ENCODE results near the gene DCTN2. TPM values are rescaled to one million over a fixed set of nuclear protein-coding genes. Genes with fewer than 3 reads are reported as not detected.
"Not testable (repeated sequence)": the region's sequence is repeated elsewhere in the genome, so short reads cannot be mapped to it uniquely, and the experiment has no call there.

DCTN2 gene
- total and polyA plus RNA-seq, 3 donors from 2014 or later, result 109 to 196 (median 122) TPM

DNA sequence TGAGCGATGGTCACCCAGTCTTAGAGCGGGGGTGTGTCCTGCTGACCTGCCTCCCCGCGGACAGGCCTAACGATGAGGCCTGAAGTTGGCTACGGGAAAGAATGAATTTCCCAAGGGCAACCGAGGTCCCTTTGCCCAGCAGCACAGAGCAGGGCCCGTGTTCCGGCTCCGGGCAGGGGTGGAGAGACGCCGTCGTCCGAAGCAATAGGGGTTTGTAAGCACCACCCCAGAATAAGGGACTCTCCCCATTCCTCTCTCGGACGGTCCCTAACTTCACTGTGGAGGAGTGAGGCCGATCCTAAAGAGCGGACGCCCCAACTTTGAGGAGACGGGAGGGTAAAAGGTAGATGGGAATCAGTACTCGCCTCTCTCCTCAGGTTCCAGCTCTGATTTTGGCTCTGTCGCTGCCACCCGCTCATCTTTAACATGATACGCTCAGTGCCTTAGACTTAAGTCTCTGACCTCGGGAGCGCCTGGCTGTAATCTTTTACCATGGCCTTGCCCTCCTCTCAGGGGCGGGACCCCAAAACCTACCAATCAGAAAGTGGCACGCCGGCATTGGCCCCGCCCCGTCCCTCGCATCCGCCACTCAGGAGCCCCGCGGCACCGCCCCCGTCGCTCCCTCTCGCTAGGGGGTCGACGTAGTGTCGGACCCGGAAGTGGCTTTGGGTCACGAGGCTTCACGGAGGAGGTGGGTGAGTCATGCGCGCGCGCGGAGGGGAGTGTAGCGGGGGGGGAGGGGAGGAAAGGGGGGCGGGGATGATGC is 26.8 kb downstream of the DCTN2 start, which contains the start of gene DDIT3:
DDIT3 (minus strand) TSS at position 462 of the 766 bp plus-strand sequence. CDS start 3,108 bp downstream, outside the sequence.
- Histone ChIP-seq H3K4me1 (peaks cover 46% of the 10 kb centered on the region), H3K27me3 (no peaks in the 10 kb centered on the region), H3K4me3 (peak within 1 kb of the TSS; percentile 90 to 97), H3K27ac (peak within 1 kb of the TSS; percentile 97 to 99), H3K36me3 (ENCODE audit: low read depth, missing control alignments) (no peaks in the 10 kb centered on the region), H3K9me3 (no peaks in the 10 kb centered on the region)
- peak; percentile 99 for DNase-seq
- WGBS, 2 donors, result 1 to 2% methylated on average over 21 to 49 of the region's 52 CpGs
- intact Hi-C loops (cut with DNase I; ENCODE audit: low total_unique reads), result no loop called here
- TF ChIP-seq, protein P1, sequence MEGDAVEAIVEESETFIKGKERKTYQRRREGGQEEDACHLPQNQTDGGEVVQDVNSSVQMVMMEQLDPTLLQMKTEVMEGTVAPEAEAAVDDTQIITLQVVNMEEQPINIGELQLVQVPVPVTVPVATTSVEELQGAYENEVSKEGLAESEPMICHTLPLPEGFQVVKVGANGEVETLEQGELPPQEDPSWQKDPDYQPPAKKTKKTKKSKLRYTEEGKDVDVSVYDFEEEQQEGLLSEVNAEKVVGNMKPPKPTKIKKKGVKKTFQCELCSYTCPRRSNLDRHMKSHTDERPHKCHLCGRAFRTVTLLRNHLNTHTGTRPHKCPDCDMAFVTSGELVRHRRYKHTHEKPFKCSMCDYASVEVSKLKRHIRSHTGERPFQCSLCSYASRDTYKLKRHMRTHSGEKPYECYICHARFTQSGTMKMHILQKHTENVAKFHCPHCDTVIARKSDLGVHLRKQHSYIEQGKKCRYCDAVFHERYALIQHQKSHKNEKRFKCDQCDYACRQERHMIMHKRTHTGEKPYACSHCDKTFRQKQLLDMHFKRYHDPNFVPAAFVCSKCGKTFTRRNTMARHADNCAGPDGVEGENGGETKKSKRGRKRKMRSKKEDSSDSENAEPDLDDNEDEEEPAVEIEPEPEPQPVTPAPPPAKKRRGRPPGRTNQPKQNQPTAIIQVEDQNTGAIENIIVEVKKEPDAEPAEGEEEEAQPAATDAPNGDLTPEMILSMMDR (IDR thresholded peaks at IDR 0.05), result no peak
- TF ChIP-seq POLR2A (IDR thresholded peaks at IDR 0.05), result peak; percentile 97

DNA sequence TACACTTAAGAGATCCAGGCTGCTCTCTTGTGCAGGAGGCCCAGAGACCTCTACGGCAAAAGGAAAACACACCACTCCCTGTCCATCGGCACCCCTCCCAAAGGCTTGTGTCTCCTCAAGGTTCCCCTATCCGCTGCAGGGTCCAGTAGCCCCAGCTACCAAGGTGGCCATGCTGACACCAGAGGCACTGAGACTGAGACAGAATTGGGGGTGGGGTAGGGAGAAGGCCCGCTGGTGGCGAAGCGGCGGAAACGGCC is 27.3 kb downstream of the DCTN2 start:
- DNase-seq, result no peak
- Histone ChIP-seq H3K27me3 (no peaks in the 10 kb centered on the region), H3K9me3 (no peaks in the 10 kb centered on the region), H3K4me3 (peak overlapping the region; percentile 90 to 97), H3K36me3 (ENCODE audit: low read depth, missing control alignments) (no peaks in the 10 kb centered on the region), H3K4me1 (peaks cover 43% of the 10 kb centered on the region), H3K27ac (peak overlapping the region; percentile 97 to 99)
- intact Hi-C loops (cut with DNase I; ENCODE audit: low total_unique reads), result no loop called here
- TF ChIP-seq POLR2A (IDR thresholded peaks at IDR 0.05), result no peak
- TF ChIP-seq, protein P1 (IDR thresholded peaks at IDR 0.05), result no peak
- WGBS, 2 donors, result 0% methylated on average over 3 to 8 of the region's 8 CpGs

DNA sequence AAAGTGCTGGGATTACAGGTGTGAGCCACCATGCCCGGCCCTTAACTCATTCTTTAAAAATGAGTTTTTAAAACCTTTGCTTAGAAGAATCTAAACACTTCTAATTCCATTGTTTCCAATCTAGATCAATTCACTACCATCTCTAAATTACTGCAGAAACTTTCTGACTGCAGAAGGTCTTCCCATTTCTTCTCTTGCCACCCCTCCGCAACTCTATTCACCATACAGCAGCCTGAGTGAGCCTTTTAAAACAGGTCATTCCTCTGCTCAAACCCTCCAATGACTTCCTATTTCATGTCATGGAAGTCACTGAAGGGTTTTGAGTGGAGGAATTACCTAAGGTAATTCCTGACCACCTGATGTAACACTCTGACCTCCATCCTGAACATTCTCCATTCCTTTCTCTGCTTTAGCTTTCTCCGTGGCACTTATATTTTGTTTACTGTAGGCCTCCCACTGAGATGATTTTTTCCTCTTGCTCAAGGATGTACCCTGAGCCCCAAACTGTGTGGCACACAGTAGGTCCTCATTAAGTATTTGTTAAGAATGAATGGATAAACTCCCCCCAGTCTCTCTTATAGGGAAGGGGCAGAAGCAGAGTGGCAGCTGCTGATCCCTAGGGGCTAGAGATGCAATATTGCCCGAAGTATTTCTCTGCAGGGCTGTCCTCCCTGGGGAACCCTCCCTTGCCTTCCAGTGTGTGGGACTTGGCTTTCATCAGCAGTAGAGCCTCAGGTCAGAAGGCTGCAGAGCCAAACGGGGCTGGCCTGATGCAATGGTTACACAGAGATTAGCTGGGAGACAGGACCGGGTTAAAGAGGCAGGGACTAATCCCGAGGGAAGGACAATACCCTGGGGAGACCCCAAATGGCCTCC is 27.8 kb downstream of the DCTN2 start:
- intact Hi-C loops (cut with DNase I; ENCODE audit: low total_unique reads), result no loop called here
- peaks cover 38% of the 10 kb centered on the region for H3K4me1 ChIP-seq
- peak overlapping the region; percentile 97 to 99 for H3K27ac ChIP-seq
- 28 to 32% methylated on average over 7 of the region's 7 CpGs for whole genome bisulfite sequencing, 2 donors
- H3K27me3 ChIP-seq, result no peaks in the 10 kb centered on the region
- DNase-seq, result peak; percentile 26
- H3K9me3 ChIP-seq, result no peaks in the 10 kb centered on the region
- no peaks in the 10 kb centered on the region for H3K36me3 ChIP-seq (ENCODE audit: low read depth, missing control alignments)
- no peak for TF ChIP-seq POLR2A (IDR thresholded peaks at IDR 0.05)
- TF ChIP-seq, protein P1 (IDR thresholded peaks at IDR 0.05), result no peak
- H3K4me3 ChIP-seq, result peak overlapping the region; percentile 90 to 97

DNA sequence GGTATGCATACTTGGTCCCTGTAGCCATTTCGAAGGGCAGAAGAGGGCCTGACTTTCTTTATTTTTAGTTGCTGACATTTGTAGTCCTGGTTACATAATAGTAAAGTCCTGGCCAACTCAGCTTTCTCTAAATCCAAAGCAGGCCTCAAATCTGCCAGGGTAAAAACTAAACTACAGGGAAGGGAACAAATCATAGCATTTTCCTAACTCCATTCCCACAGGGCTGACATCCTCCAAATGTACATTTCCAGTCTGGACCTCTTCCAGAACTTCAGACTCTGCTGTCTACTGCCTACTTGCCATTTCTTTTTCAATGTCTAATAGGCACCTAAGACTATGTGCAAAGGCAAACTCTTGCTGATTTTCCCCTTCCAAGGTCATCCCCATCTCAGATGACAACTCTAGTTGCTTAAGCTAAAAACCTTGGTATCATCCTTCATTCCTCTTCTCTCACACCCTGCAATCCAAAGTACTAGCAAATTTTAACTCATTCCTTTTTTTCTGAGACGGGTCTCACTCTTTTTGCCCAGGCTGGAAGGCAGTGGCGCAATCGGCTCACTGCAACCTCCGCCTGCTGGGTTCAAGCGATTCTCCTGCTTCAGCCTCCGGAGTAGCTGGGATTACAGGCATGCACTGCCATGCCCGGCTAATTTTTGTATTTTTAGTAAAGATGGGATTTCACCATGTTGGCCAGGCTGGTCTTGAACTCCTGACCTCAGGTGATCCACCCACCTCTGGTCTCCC is 28.6 kb downstream of the DCTN2 start:
- intact Hi-C loops (cut with DNase I; ENCODE audit: low total_unique reads), result no loop called here
- no peak for DNase-seq
- H3K27me3 ChIP-seq, result no peaks in the 10 kb centered on the region
- no peaks in the 10 kb centered on the region for H3K9me3 ChIP-seq
- no peak overlapping the region for H3K4me3 ChIP-seq
- no peaks in the 10 kb centered on the region for H3K36me3 ChIP-seq (ENCODE audit: low read depth, missing control alignments)
- TF ChIP-seq, protein P1 (IDR thresholded peaks at IDR 0.05), result no peak
- TF ChIP-seq POLR2A (IDR thresholded peaks at IDR 0.05), result no peak
- H3K4me1 ChIP-seq, result peaks cover 30% of the 10 kb centered on the region
- peak overlapping the region in 1 of 2 donors; percentile 99 for H3K27ac ChIP-seq
- WGBS, 2 donors, result 71 to 84% methylated on average over 8 of the region's 8 CpGs

DNA sequence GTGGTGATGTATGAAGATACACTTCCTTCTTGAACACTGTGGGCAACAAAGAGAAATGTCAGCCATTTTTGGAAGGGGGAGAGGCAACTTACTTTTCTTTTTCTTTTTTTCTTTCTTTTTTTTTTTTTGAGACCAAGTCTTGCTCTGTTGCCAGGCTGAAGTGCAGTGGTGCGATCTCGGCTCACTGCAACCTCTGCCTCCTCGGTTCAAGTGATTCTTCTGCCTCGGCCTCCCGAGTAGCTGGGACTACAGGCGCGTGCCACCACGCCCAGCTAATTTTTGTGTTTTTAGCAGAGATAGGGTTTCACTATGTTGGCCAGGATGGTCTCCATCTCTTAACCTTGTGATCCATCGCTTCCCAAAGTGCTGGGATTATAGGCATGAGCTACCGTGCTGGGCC is 29.3 kb downstream of the DCTN2 start:
- H3K36me3 ChIP-seq (ENCODE audit: low read depth, missing control alignments); H3K4me3 ChIP-seq: not testable (repeated sequence)
- H3K4me1 ChIP-seq, result peaks cover 28% of the 10 kb centered on the region

More for the DNA sequence above, 29.3 kb downstream of the DCTN2 start:
- DNase-seq; H3K9me3 ChIP-seq; intact Hi-C loops (cut with DNase I; ENCODE audit: low total_unique reads); H3K27me3 ChIP-seq: not testable (repeated sequence)
- H3K27ac ChIP-seq, result peak overlapping the region in 1 of 2 donors; percentile 99
- WGBS, 2 donors, result 80 to 82% methylated on average over 10 of the region's 10 CpGs

Data from testis (tissue), 3 donors.